Smooth muscle cell (in vitro differentiated cells): ENCODE data around the gene MARCHF2. TPM values are rescaled to one million over a fixed set of nuclear protein-coding genes. Genes with fewer than 3 reads are reported as not detected.
A peak's percentile ranks its signal among the peaks of the same experiment; 100 is the strongest.

ENCODE experiments used
- DNase-seq: peaks from one replicate; lab custom pipeline; 2025; ENCODE audit not compliant: unreplicated experiment; lab: John Stamatoyannopoulos, UW
- H2AFZ ChIP-seq: fragments of 200-600 bp; sonication (generic); 2 replicates; pipeline ENCODE4 v1.6.0; 2016; ENCODE audit warnings: antibody characterized with exemption, low read depth, mild to moderate bottlenecking
- H3F3A ChIP-seq: fragments of 200-600 bp; sonication (generic); 2 replicates; pipeline ENCODE4 v1.6.0; 2017; ENCODE audit warnings: antibody characterized with exemption, low read depth
- H3K27ac ChIP-seq: fragments of 200-600 bp; sonication (generic); 2 replicates; pipeline ENCODE4 v1.5.1; 2016; ENCODE audit warnings: low read depth, mild to moderate bottlenecking
- H3K27me3 ChIP-seq: fragments of 200-600 bp; sonication (generic); 2 replicates; pipeline ENCODE4 v1.6.1; 2016; ENCODE audit warnings: low read depth, mild to moderate bottlenecking
- H3K36me3 ChIP-seq: fragments of 200-600 bp; sonication (generic); 2 replicates; pipeline ENCODE4 v1.5.1; 2016; ENCODE audit warnings: low read depth
- H3K4me1 ChIP-seq: fragments of 200-600 bp; sonication (generic); 2 replicates; pipeline ENCODE4 v1.5.1; 2016; ENCODE audit warnings: low read depth
- H3K4me2 ChIP-seq: fragments of 200-600 bp; sonication (generic); 2 replicates; pipeline ENCODE4 v1.6.0; 2016; ENCODE audit warnings: mild to moderate bottlenecking
- H3K4me3 ChIP-seq: fragments of 200-600 bp; sonication (generic); 2 replicates; pipeline ENCODE4 v1.5.1; 2016; ENCODE audit warnings: mild to moderate bottlenecking
- H3K79me2 ChIP-seq: fragments of 200-600 bp; sonication (generic); 2 replicates; pipeline ENCODE4 v1.6.0; 2016; ENCODE audit warnings: low read depth, mild to moderate bottlenecking
- H3K9ac ChIP-seq: fragments of 200-600 bp; sonication (generic); 2 replicates; pipeline ENCODE4 v1.6.0; 2016; ENCODE audit warnings: low read depth
- H3K9me3 ChIP-seq: fragments of 200-600 bp; sonication (generic); replicated peaks from 2 replicates; pipeline ENCODE4 v1.5.1; 2016; ENCODE audit warnings: low read depth
- H4K20me1 ChIP-seq: fragments of 200-600 bp; sonication (generic); 2 replicates; pipeline ENCODE4 v1.6.0; 2016; ENCODE audit warnings: low read depth
- whole genome bisulfite sequencing: methylation state at CpG from one replicate; pipeline ENCODE4 v1.1.7; 2016; ENCODE audit warnings: low lambda C conversion rate; 5-methylcytosine and 5-hydroxymethylcytosine counted together
- polyA plus RNA-seq: library from polyadenylated mRNA; unstranded; fragments of >200 nt; fragmentation: Nextera tagmentation; extraction: Ambion mirVana; gene quantifications from 2 replicates; pipeline ENCODE4 v1.2.1, GENCODE V29; 2016
- total RNA-seq: library from RNA; depleted of rRNA; stranded (reverse); fragments of >200 nt; gene quantifications from 2 replicates; pipeline ENCODE4 v1.2.3, GENCODE V29; 2014
- TF ChIP-seq, protein P1 (sequence below): fragments of 200-600 bp; sonication (generic); IDR thresholded peaks from 2 replicates; pipeline ENCODE4 v1.5.1; 2017; ENCODE audit warnings: borderline replicate concordance, mild to moderate bottlenecking, antibody characterized with exemption; ENCODE audit not compliant: insufficient read depth, poor library complexity, severe bottlenecking

The MARCHF2 gene
- total and polyA plus RNA-seq, 2 experiments from 2014 or later: 22.2 to 24.4 TPM

DNA sequence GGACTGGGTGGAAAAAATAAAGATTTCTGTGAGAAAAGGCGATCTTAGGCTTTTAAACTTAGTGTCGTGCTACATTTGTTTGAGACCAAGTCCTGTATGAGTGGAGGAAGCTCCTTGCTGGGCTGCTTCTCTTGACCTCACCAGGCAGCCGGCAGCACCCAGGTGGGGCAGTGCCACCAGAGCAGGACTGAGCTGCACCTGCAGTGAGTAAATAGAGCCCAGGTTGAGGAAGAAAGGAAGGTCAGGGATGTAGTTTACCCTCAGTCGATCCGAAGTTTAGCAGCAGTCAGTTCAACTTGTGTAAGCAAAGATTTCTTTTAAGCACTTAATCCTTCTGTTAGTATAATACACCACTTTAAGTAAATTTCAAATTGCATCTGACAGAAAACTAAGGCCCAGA, 45.3 kb downstream of the MARCHF2 start:
- peaks cover 28% of the 10 kb centered on the region for H3F3A ChIP-seq
- no peaks in the 10 kb centered on the region for H3K9me3 ChIP-seq
- peak overlapping the region; percentile 80 for H3K27ac ChIP-seq
- H3K4me2 ChIP-seq: peak overlapping the region; percentile 76
- no peaks in the 10 kb centered on the region for H3K27me3 ChIP-seq
- peaks cover 26% of the 10 kb centered on the region for H3K4me1 ChIP-seq
- no peak overlapping the region for H3K4me3 ChIP-seq
- TF ChIP-seq, protein P1, sequence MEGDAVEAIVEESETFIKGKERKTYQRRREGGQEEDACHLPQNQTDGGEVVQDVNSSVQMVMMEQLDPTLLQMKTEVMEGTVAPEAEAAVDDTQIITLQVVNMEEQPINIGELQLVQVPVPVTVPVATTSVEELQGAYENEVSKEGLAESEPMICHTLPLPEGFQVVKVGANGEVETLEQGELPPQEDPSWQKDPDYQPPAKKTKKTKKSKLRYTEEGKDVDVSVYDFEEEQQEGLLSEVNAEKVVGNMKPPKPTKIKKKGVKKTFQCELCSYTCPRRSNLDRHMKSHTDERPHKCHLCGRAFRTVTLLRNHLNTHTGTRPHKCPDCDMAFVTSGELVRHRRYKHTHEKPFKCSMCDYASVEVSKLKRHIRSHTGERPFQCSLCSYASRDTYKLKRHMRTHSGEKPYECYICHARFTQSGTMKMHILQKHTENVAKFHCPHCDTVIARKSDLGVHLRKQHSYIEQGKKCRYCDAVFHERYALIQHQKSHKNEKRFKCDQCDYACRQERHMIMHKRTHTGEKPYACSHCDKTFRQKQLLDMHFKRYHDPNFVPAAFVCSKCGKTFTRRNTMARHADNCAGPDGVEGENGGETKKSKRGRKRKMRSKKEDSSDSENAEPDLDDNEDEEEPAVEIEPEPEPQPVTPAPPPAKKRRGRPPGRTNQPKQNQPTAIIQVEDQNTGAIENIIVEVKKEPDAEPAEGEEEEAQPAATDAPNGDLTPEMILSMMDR: no peak
- WGBS: 61% methylated on average over 5 of the region's 5 CpGs
- peaks cover 100% of the 10 kb centered on the region for H3K79me2 ChIP-seq
- H3K36me3 ChIP-seq: peaks cover 2% of the 10 kb centered on the region
- H2AFZ ChIP-seq: no peak overlapping the region
- peaks cover 100% of the 10 kb centered on the region for H4K20me1 ChIP-seq
- no peak for DNase-seq
- H3K9ac ChIP-seq: no peak overlapping the region

DNA sequence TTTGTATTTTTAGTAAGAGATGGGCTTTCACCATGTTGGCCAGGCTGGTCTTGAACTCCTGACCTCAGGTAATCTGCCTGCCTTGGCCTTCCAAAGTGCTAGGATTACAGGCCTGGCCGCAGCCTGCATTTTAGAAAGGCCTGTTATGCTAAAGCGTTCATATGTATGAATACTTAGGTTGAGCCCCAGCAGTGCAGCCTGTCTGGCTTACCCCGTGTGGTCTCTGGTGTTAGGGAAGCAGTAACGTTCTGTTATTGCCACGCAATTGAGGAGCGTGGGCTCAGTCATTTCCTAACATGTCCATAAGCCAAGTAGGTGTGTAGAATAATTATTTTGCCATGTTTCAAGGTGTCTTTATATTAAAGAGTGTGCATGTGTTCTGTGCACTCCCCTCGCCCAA, 46.0 kb downstream of the MARCHF2 start:
- peak overlapping the region; percentile 80 for H3K27ac ChIP-seq
- H3K36me3 ChIP-seq: peaks cover 5% of the 10 kb centered on the region
- H3K9me3 ChIP-seq: no peaks in the 10 kb centered on the region
- peak overlapping the region; percentile 76 for H3K4me2 ChIP-seq
- H3K27me3 ChIP-seq: no peaks in the 10 kb centered on the region
- no peak for DNase-seq
- TF ChIP-seq, protein P1: no peak
- H2AFZ ChIP-seq: no peak overlapping the region
- H4K20me1 ChIP-seq: peaks cover 100% of the 10 kb centered on the region
- peaks cover 100% of the 10 kb centered on the region for H3K79me2 ChIP-seq
- peaks cover 26% of the 10 kb centered on the region for H3K4me1 ChIP-seq
- WGBS: 69% methylated on average over 7 of the region's 7 CpGs
- H3F3A ChIP-seq: peaks cover 24% of the 10 kb centered on the region
- no peak overlapping the region for H3K4me3 ChIP-seq
- H3K9ac ChIP-seq: peak overlapping the region; percentile 21

DNA sequence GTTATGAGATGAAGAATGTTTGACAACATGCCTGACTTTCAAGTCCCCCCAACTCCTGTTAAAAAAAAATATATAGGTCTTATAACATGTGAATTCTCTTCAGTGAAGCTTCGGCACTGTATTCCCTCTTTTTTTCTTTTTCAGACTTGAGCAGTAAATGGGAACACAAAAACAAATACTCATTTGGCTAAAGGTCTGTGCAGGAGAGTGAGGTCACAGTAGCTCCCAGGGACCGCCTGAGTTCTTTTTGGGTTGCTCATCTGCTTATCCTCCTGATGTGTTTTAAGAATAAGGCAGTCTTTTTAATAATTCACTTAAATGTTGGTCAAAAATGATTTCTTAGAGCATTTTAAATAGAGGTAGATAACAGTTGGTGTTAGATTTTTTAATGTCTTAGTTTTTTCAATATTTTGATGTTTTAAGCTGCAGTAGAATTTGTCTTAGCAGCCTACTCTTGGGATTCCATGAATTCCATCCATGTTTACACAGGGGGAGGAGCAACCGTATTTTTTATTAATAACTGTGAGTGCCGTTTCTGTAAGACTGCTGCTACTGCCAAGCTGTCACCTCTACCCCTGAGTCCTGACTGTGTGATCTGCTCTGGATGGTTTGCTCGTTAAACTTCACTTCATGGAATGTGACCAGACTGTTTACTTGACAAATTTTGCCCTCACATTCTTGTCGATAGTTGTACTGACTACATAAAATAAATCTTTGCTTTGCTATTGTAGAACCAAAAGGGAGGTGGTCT, 46.6 kb downstream of the MARCHF2 start:
- Histone ChIP-seq H3K9me3 (no peaks in the 10 kb centered on the region), H4K20me1 (peaks cover 100% of the 10 kb centered on the region), H2AFZ (no peak overlapping the region), H3K79me2 (peaks cover 100% of the 10 kb centered on the region), H3K27ac (peak overlapping the region; percentile 80), H3K4me3 (no peak overlapping the region), H3K9ac (peak overlapping the region; percentile 21), H3K36me3 (peaks cover 5% of the 10 kb centered on the region), H3F3A (peaks cover 24% of the 10 kb centered on the region), H3K4me1 (peaks cover 26% of the 10 kb centered on the region), H3K4me2 (peak overlapping the region; percentile 76), H3K27me3 (no peaks in the 10 kb centered on the region)
- 17% methylated on average over 6 of the region's 6 CpGs for WGBS
- TF ChIP-seq, protein P1: no peak
- DNase-seq: no peak
